OCI-LY1 (cell line): ENCODE results near the gene TMEM266.

ENCODE experiments used
- EZH2 ChIP-seq: fragments of 200-600 bp; sonication (generic), shearing (Covaris generic); IDR thresholded peaks from 2 replicates; pipeline ENCODE4 v1.8.0; 2017; ENCODE audit warnings: borderline replicate concordance, mixed run types, mild to moderate bottlenecking, antibody characterized with exemption, low read length, moderate library complexity, mixed read lengths
- TF ChIP-seq, protein P1 (sequence below): fragments of 200-600 bp; sonication (generic), shearing (Covaris generic); IDR thresholded peaks from 2 replicates; pipeline ENCODE4 v1.5.1; 2017; ENCODE audit warnings: mild to moderate bottlenecking, antibody characterized with exemption, low read length, moderate library complexity, mixed read lengths

DNA sequence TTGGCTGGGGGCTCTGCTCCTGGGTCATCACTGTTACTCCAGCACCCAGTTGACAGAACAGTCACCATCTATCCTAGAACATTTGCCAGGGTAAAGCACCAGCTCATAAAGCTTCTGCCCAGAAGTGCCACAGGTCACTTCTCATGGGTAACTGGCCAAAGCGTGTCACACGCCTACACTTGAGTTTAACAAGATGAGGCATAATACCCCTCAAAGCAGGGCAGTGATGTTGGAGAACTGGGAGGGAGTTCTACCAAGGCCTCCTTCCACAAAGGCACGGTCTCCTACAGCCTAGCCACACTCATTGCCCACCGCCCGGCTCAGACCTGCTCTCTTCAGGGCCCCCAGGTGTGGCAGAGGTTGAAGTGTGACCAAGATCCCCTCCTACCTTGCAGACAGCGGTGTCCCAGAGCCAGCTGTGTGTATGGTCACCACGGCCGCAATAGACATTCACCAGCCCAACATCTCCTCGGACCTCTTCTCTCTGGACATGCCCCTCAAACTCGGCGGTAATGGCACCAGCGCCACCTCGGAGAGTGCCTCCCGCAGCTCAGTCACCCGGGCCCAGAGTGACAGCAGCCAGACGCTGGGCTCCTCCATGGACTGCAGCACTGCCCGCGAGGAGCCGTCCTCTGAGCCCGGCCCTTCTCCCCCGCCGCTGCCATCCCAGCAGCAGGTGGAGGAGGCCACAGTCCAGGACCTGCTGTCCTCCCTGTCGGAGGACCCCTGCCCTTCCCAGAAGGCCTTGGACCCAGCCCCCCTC lies 143.7 kb downstream of the TMEM266 start:
- TF ChIP-seq EZH2, result no peak
- TF ChIP-seq, protein P1, sequence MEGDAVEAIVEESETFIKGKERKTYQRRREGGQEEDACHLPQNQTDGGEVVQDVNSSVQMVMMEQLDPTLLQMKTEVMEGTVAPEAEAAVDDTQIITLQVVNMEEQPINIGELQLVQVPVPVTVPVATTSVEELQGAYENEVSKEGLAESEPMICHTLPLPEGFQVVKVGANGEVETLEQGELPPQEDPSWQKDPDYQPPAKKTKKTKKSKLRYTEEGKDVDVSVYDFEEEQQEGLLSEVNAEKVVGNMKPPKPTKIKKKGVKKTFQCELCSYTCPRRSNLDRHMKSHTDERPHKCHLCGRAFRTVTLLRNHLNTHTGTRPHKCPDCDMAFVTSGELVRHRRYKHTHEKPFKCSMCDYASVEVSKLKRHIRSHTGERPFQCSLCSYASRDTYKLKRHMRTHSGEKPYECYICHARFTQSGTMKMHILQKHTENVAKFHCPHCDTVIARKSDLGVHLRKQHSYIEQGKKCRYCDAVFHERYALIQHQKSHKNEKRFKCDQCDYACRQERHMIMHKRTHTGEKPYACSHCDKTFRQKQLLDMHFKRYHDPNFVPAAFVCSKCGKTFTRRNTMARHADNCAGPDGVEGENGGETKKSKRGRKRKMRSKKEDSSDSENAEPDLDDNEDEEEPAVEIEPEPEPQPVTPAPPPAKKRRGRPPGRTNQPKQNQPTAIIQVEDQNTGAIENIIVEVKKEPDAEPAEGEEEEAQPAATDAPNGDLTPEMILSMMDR, result no peak
